GM12874 (cell line): ENCODE data around the gene PRR27.

Source experiments
- TF ChIP-seq, protein P1 (sequence below): IDR thresholded peaks from 2 replicates; pipeline ENCODE4 v1.5.1; 2011; ENCODE audit warnings: low read depth, mild to moderate bottlenecking, control low read depth, low read length, moderate library complexity; ENCODE audit not compliant: insufficient read depth

PRR27 gene

DNA sequence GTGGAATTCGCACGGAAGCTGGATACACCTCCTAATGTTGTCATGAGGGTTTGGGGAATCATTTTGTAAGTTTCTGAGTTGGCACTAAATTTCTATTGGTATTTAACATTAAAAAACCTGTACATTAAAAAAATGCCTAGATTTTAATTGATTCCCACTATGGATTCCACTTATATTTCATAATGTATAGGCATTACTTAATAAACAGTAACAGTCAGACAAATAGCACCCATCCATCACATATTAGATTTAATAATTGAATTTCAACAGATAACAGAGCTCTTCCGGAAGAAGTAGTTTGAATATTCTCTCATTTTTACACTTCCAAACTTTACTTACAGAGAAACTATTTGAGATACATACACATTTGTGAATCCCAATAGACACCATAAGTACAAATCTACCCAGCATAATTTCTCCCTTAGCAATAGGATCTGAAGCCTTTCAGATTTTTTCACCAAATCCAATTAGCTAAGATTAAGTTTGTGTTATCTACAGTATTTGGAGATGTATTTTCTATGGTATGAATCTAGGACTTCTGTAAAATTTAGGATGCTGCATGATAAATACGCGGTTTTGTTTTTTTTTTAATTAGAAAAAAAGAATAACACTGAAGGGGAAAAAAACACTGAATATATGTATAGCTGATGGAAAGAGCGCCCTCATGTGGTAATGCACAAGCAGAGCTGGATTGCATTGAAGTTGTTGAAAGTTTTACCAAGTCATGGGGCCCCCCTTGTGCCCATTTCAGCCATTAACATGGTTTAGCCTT, 29.3 kb downstream of the PRR27 start:
- TF ChIP-seq, protein P1, sequence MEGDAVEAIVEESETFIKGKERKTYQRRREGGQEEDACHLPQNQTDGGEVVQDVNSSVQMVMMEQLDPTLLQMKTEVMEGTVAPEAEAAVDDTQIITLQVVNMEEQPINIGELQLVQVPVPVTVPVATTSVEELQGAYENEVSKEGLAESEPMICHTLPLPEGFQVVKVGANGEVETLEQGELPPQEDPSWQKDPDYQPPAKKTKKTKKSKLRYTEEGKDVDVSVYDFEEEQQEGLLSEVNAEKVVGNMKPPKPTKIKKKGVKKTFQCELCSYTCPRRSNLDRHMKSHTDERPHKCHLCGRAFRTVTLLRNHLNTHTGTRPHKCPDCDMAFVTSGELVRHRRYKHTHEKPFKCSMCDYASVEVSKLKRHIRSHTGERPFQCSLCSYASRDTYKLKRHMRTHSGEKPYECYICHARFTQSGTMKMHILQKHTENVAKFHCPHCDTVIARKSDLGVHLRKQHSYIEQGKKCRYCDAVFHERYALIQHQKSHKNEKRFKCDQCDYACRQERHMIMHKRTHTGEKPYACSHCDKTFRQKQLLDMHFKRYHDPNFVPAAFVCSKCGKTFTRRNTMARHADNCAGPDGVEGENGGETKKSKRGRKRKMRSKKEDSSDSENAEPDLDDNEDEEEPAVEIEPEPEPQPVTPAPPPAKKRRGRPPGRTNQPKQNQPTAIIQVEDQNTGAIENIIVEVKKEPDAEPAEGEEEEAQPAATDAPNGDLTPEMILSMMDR: peak; percentile 73

DNA sequence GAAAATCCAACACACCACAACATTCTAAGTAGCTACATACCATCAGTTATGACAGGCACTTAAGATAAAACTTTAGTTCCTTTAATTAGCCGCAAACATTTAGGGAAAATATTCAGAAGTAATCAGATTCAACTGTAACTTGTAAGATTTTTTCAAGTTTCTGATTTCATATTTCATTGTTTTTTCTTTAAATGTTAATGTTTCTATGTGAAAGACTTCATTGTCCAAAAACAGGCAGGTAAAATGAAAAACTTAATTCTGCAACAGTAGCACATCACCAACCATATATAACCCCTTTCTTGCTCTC, 29.9 kb downstream of the PRR27 start:
- TF ChIP-seq, protein P1: no peak

- TF ChIP-seq, protein P1: no peak
Measured at GRCh38 chr4:70187216-70187615, 33.2 kb downstream of the PRR27 start.

- TF ChIP-seq, protein P1: no peak
Measured at GRCh38 chr4:70190579-70190978, 36.5 kb downstream of the PRR27 start.

DNA sequence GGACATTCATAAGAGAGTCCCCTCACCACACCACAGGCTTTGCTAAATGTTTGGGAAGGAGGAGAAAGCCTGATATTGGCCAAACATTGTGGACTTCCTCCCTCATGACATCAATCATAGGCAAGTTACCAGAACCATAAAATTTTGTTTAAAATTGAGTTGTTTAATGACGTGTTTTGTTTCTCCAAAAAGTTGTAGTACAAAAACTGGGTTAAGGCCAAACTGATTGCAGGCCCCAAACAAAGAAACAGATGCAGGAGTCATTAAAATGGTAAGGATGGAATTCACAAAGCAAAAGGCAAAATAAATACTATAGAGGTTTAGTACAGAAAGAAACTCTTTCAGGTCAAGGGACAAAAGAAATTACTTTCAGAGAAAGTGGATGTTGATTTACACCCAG, 37.6 kb downstream of the PRR27 start:
- TF ChIP-seq, protein P1: no peak

- TF ChIP-seq, protein P1: no peak
Measured at GRCh38 chr4:70192895-70193294, 38.9 kb downstream of the PRR27 start.

DNA sequence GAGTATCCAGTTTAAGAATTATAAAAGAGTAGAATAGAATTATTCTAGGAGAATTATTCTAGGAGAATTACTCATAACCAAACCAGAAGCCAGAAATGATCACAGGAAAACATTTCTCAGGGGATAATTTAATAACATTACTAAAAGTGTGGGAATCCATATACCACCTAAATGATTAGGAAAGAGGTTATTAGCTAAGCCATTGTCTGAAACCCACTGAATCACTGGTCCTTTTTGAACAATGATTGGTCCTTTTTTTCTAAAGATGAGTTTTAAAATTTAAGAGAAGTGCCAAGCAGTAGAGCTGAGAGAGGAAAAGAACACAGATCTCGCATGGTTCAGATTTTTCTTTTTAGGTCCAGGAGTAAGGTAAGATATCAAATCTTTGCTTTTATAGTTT, 41.4 kb downstream of the PRR27 start, which contains the start of gene ODAM:
Gene ODAM (plus strand): TSS at position 301 of the 400 bp plus-strand sequence. CDS start 819 bp downstream, outside the sequence.
- TF ChIP-seq, protein P1: no peak
